ENCODE data around the gene EQTN.
A peak's percentile ranks its signal among the peaks of the same experiment; 100 is the strongest.

The EQTN gene

DNA sequence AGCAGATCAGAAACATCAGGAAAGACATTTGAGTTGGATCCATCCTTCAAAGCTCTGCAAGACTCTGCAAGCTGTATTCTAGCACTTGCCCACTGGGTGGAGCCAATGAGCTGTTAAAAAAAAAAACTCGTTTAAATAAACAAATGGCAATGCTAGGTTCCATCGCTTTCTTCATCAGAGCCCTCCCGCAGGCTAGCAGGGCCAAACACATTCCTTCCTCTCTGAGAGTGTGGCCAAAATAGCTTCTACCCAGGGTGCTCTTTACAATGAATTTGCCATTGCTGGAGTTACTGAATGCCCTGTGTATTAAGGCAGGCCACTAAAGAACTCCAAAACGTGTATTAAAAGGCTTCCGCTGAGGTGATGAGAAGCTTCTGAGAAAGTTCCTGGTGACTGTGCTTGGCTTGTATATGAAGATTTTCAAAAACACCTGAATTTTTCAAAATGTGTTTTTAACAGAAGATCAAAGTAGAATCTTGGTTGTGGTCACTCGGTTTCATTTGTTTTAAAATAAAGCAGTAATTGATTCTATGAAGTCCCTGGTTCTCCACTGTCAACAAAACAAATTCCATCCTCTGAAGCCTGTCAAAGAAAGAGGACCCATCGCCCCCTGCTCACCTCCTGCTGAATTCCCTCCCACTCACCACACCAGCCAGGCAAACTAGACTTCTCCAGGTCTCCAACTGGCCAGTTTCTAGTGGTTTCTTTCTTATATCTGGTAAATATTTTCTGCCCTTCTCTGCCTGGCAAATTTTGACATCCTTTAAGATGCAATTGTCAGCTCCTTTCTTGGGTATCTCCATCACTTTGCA lies 36.5 kb upstream of the EQTN start:
- in situ Hi-C loops (cut with MboI; ENCODE audit: low pct_unique_long_range_greater_than_20kb, low sequenced_read_pairs, unreplicated experiment): loop anchor here (5.0 kb wide), 1 partner anchor 199 kb away; no protein-coding TSS in a partner anchor
- DNase-seq (ENCODE audit: low spot score): peak; percentile 78
- TF ChIP-seq, protein P1, sequence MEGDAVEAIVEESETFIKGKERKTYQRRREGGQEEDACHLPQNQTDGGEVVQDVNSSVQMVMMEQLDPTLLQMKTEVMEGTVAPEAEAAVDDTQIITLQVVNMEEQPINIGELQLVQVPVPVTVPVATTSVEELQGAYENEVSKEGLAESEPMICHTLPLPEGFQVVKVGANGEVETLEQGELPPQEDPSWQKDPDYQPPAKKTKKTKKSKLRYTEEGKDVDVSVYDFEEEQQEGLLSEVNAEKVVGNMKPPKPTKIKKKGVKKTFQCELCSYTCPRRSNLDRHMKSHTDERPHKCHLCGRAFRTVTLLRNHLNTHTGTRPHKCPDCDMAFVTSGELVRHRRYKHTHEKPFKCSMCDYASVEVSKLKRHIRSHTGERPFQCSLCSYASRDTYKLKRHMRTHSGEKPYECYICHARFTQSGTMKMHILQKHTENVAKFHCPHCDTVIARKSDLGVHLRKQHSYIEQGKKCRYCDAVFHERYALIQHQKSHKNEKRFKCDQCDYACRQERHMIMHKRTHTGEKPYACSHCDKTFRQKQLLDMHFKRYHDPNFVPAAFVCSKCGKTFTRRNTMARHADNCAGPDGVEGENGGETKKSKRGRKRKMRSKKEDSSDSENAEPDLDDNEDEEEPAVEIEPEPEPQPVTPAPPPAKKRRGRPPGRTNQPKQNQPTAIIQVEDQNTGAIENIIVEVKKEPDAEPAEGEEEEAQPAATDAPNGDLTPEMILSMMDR (IDR thresholded peaks at IDR 0.05; ENCODE audit: extremely low read depth, insufficient read depth, missing control alignments): peak; percentile 82

DNA sequence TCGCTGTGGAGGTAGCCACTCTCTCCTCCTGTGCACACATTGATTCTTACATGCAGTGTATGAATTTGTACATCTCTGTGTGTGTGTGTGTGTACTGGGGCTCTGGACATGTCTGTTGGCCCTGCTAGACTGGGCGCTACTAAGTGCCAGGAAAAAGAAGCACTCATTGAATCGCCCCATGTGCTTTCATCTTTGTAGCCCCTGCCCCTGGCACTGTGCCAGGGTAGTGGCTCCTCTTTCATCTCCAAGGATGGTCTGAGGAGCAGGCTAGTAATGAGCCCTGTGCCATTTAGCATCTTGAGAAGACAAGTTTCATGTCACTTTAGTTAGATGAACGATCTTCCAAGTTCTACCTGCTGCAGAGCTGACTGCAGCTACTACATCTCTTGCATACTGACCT lies 34.4 kb upstream of the EQTN start:
- in situ Hi-C loops (cut with MboI; ENCODE audit: low pct_unique_long_range_greater_than_20kb, low sequenced_read_pairs, unreplicated experiment): loop anchor here (5.0 kb wide), 1 partner anchor 201 kb away; no protein-coding TSS in a partner anchor
- TF ChIP-seq, protein P1 (IDR thresholded peaks at IDR 0.05; ENCODE audit: extremely low read depth, insufficient read depth, missing control alignments): no peak
- no peak for DNase-seq (ENCODE audit: low spot score)

DNA sequence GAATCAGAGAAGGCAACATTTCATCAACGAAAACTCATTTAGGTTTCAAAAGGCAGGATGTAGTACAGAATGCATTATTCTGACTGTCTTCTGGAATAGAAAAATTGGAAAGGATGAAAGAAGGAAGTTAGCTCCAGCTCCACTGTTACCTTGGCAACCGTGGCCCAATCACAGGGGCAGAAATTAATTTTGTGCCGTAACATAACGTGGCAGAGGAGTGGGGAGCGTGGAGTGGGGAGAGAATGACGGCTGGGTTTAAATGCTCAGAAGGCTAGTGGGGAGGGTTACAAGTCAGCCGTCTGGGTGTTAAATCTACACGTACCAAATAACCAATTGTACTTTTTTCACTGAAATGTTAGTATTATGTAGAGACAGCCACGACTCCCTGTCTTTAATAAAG lies 32.3 kb upstream of the EQTN start:
- in situ Hi-C loops (cut with MboI; ENCODE audit: low pct_unique_long_range_greater_than_20kb, low sequenced_read_pairs, unreplicated experiment): no loop called here
- no peak for DNase-seq (ENCODE audit: low spot score)
- TF ChIP-seq, protein P1 (IDR thresholded peaks at IDR 0.05; ENCODE audit: extremely low read depth, insufficient read depth, missing control alignments): no peak

DNA sequence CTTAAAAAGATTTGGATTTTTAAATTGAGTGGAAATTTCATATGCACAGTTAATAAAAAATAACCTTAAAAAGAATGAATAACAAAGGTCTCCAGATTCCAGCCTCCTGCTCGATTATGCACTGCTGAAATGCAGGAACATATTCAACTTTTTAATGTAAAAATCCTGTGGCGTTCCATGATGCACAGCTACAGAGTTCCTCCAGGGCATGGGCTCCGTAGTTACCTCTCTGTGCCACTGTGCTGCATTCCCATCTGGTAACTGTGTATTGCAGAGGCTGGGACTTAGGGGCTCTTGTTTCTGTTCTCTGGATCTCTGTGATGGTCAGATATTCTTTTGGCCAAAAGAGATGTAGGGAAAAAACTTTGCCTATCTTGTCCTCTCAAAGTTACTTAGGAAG lies 31.5 kb upstream of the EQTN start:
- in situ Hi-C loops (cut with MboI; ENCODE audit: low pct_unique_long_range_greater_than_20kb, low sequenced_read_pairs, unreplicated experiment): no loop called here
- no peak for DNase-seq (ENCODE audit: low spot score)
- TF ChIP-seq, protein P1 (IDR thresholded peaks at IDR 0.05; ENCODE audit: extremely low read depth, insufficient read depth, missing control alignments): no peak

DNA sequence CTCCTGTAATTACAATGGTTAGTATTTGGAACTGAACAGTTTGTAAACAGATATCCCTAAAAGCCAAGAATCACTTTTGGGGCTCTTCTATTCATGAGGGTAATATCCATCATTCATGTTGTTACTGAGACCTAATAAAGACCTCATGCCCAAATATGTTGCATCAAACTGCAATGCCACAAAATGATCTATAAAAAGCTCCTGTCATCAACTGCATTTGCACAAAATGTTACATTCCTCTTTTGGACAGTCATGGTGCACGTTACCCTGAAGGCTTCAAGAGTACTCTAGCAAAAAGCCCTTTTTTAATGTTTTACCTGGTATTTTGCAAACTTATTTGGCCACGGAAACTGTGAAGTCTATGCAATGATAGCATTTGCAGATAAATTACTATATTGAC lies 14.2 kb upstream of the EQTN start:
- in situ Hi-C loops (cut with MboI; ENCODE audit: low pct_unique_long_range_greater_than_20kb, low sequenced_read_pairs, unreplicated experiment): no loop called here
- DNase-seq (ENCODE audit: low spot score): no peak
- TF ChIP-seq, protein P1 (IDR thresholded peaks at IDR 0.05; ENCODE audit: extremely low read depth, insufficient read depth, missing control alignments): no peak

DNA sequence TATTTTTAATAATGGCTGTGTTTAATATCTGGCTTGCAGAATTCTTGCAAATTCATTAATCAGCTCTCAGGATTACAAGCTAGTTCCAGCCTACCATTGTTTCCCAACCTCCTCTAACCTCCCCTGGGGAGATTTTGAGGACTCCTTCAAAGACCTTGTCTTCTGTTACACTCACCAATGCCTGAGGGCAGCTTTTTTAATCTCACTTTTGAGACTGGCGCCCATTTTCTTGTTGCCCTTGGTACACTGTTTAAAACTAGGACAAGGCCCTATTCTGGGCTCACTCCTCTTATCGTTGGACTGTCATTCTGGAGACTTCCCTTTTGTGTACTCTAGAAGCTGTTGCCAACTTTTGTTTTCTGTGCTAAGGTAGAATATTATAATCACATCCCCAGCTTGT lies 13.6 kb upstream of the EQTN start:
- DNase-seq (ENCODE audit: low spot score): no peak
- TF ChIP-seq, protein P1 (IDR thresholded peaks at IDR 0.05; ENCODE audit: extremely low read depth, insufficient read depth, missing control alignments): no peak
- in situ Hi-C loops (cut with MboI; ENCODE audit: low pct_unique_long_range_greater_than_20kb, low sequenced_read_pairs, unreplicated experiment): no loop called here

All from GM13977 (cell line).